Glutamatergic neuron (in vitro differentiated cells): ENCODE data around the gene RMDN3. TPM values are rescaled to one million over a fixed set of nuclear protein-coding genes. Genes with fewer than 3 reads are reported as not detected.

ENCODE experiments used
- DNase-seq: peaks from one replicate; pipeline ENCODE4 v3.0.0; 2022
- H3K27ac Mint-ChIP-seq: one replicate; pipeline ENCODE4 v1.8.0; 2020; ENCODE audit warnings: mild to moderate bottlenecking, mixed read lengths, inconsistent platforms; ENCODE audit not compliant: unreplicated experiment
- H3K27me3 Mint-ChIP-seq: one replicate; pipeline ENCODE4 v1.8.0; 2020; ENCODE audit warnings: mild to moderate bottlenecking, moderate library complexity, mixed read lengths, inconsistent platforms; ENCODE audit not compliant: unreplicated experiment
- H3K36me3 Mint-ChIP-seq: one replicate; pipeline ENCODE4 v1.8.0; 2020; ENCODE audit warnings: mild to moderate bottlenecking, mixed read lengths, inconsistent platforms; ENCODE audit not compliant: unreplicated experiment
- H3K4me1 Mint-ChIP-seq: one replicate; pipeline ENCODE4 v1.8.0; 2020; ENCODE audit warnings: mild to moderate bottlenecking, low read depth, mixed read lengths, inconsistent platforms; ENCODE audit not compliant: unreplicated experiment
- H3K4me3 Mint-ChIP-seq: one replicate; pipeline ENCODE4 v1.8.0; 2020; ENCODE audit warnings: mild to moderate bottlenecking, mixed read lengths, inconsistent platforms; ENCODE audit not compliant: unreplicated experiment
- H3K9me3 Mint-ChIP-seq: one replicate; pipeline ENCODE4 v1.8.0; 2020; ENCODE audit warnings: mild to moderate bottlenecking, moderate library complexity, mixed read lengths, inconsistent platforms; ENCODE audit not compliant: unreplicated experiment
- total RNA-seq: library from RNA; stranded (reverse); fragmentation: NEBNext Ultra II Directional; extraction: Animal tissue kit (Norgen Biotek cat#: 25700); gene quantifications from one replicate; pipeline ENCODE4 v1.2.1, GENCODE V29; 2021; ENCODE audit not compliant: unreplicated experiment
- TF ChIP-seq, protein P1 (sequence below): fragments of 200-600 bp; sonication (generic); IDR thresholded peaks from one replicate; pipeline ENCODE4 v1.5.0; 2021; ENCODE audit not compliant: partially characterized antibody, unreplicated experiment

The RMDN3 gene
- total RNA-seq, 1 donor from 2014 or later: 37.1 TPM

- no peak for DNase-seq
- H3K4me1 Mint-ChIP-seq: peaks cover 5% of the 10 kb centered on the region
- no peak overlapping the region for H3K4me3 Mint-ChIP-seq
- no peaks in the 10 kb centered on the region for H3K36me3 Mint-ChIP-seq
- TF ChIP-seq, protein P1, sequence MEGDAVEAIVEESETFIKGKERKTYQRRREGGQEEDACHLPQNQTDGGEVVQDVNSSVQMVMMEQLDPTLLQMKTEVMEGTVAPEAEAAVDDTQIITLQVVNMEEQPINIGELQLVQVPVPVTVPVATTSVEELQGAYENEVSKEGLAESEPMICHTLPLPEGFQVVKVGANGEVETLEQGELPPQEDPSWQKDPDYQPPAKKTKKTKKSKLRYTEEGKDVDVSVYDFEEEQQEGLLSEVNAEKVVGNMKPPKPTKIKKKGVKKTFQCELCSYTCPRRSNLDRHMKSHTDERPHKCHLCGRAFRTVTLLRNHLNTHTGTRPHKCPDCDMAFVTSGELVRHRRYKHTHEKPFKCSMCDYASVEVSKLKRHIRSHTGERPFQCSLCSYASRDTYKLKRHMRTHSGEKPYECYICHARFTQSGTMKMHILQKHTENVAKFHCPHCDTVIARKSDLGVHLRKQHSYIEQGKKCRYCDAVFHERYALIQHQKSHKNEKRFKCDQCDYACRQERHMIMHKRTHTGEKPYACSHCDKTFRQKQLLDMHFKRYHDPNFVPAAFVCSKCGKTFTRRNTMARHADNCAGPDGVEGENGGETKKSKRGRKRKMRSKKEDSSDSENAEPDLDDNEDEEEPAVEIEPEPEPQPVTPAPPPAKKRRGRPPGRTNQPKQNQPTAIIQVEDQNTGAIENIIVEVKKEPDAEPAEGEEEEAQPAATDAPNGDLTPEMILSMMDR: no peak
- no peak overlapping the region for H3K27ac Mint-ChIP-seq
- peaks cover 2% of the 10 kb centered on the region for H3K9me3 Mint-ChIP-seq
- peaks cover 2% of the 10 kb centered on the region for H3K27me3 Mint-ChIP-seq
Measured at GRCh38 chr15:40785164-40785563, 30.1 kb upstream of the RMDN3 start.

DNA sequence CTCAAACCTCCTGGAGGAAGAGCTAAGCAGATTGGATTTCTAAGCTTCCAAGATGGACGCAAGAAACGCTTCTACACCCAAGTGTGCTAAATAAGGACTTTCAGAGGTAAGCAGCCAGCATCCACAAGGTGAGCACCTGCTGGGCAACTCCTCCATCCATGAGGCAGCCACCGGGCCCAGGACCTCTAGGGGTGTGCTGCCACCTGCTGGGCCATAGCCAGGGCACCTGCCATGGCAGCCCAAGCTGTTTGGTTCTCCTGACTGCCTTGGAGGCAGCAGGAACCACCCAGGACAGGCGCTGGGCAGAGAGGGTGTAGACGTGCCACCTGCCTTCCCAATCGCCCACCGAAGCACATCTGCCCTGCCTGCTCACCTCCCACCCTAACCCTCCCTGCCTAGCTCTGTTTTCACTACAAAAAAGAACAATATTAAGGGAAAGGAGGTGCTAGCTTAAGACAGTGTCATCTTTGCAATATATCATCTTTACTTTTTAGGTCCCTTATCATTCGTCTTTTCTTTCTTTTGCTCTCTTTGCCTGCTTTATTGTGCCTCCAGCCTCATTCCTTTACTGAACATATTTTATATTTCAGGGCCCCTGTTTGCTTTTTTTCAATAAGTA lies 27.7 kb upstream of the RMDN3 start:
- TF ChIP-seq, protein P1: peak; percentile 61
- Mint-ChIP-seq H3K4me3 (no peak overlapping the region), H3K27ac (no peak overlapping the region), H3K4me1 (peaks cover 3% of the 10 kb centered on the region), H3K9me3 (peaks cover 2% of the 10 kb centered on the region), H3K36me3 (no peaks in the 10 kb centered on the region), H3K27me3 (no peaks in the 10 kb centered on the region)
- DNase-seq: peak; percentile 81

DNA sequence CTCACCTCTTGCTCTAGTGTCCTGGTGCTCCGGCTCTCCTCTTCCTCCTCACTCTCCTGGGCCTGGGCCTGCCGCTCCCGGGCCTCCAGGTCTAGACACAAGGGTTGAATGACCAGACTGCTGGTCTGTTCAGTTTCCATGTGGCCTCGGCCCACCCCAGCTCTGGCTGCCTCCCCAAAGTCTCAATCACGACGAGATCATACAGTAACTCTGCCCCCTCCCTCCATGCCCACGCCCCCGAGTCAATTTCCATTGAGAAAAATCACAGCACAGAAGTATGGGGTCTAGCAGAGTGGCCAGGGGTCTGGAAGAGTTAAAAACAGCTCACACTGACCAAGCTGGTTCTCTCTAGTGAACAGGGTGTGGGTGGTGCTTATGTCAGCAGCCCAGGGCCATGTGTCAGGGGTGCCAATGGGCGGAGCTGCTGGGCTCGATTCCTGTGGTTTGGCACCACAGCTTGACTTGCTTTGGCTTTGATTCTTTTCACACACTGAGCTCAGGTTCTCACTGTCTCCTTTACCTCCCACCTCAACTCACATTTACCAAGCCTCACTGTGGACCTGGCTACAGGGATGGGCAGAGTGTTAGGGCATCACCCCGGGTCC lies 21.6 kb upstream of the RMDN3 start:
- H3K4me3 Mint-ChIP-seq: no peak overlapping the region
- DNase-seq: no peak
- H3K9me3 Mint-ChIP-seq: no peaks in the 10 kb centered on the region
- TF ChIP-seq, protein P1: no peak
- H3K36me3 Mint-ChIP-seq: no peaks in the 10 kb centered on the region
- H3K27ac Mint-ChIP-seq: no peak overlapping the region
- peaks cover 6% of the 10 kb centered on the region for H3K4me1 Mint-ChIP-seq
- H3K27me3 Mint-ChIP-seq: peaks cover under 1% of the 10 kb centered on the region

- H3K27me3 Mint-ChIP-seq: peaks cover 1% of the 10 kb centered on the region
- H3K27ac Mint-ChIP-seq: no peak overlapping the region
- no peak overlapping the region for H3K4me3 Mint-ChIP-seq
- DNase-seq: no peak
- H3K4me1 Mint-ChIP-seq: peaks cover 12% of the 10 kb centered on the region
- no peaks in the 10 kb centered on the region for H3K36me3 Mint-ChIP-seq
- TF ChIP-seq, protein P1: no peak
- H3K9me3 Mint-ChIP-seq: no peaks in the 10 kb centered on the region
Measured at GRCh38 chr15:40775740-40776536, 20.9 kb upstream of the RMDN3 start.
